ACC112 (cell line): ENCODE results near the gene BBLN.

ENCODE experiments used
- H2AFZ ChIP-seq: fragments of 200-600 bp; sonication (generic); one replicate; pipeline ENCODE4 v1.6.0; 2017; ENCODE audit warnings: antibody characterized with exemption, low read length; ENCODE audit not compliant: unreplicated experiment
- H3K27ac ChIP-seq: fragments of 200-600 bp; sonication (generic); 2 replicates; pipeline ENCODE4 v1.5.1; 2014; ENCODE audit warnings: low read depth, mild to moderate bottlenecking, antibody characterized with exemption, low read length, moderate library complexity
- H3K27me3 ChIP-seq: fragments of 200-600 bp; sonication (generic); 2 replicates; pipeline ENCODE4 v1.6.1; 2014; ENCODE audit warnings: mild to moderate bottlenecking, antibody characterized with exemption, low read length, moderate library complexity, mixed read lengths; ENCODE audit not compliant: insufficient read depth
- H3K36me3 ChIP-seq: fragments of 200-600 bp; sonication (generic); 2 replicates; pipeline ENCODE4 v1.6.1; 2016; ENCODE audit warnings: mild to moderate bottlenecking, antibody characterized with exemption, low read length, moderate library complexity, mixed read lengths; ENCODE audit not compliant: insufficient read depth
- H3K4me1 ChIP-seq: fragments of 200-600 bp; sonication (generic); one replicate; pipeline ENCODE4 v1.6.1; 2016; ENCODE audit warnings: low read length, mixed read lengths; ENCODE audit not compliant: insufficient read depth, unreplicated experiment, control insufficient read depth
- H3K4me3 ChIP-seq: fragments of 200-600 bp; sonication (generic); 2 replicates; pipeline ENCODE4 v1.5.1; 2014; ENCODE audit warnings: mild to moderate bottlenecking, low read depth, low read length
- H3K79me2 ChIP-seq: fragments of 200-600 bp; sonication (generic); one replicate; pipeline ENCODE4 v1.6.0; 2016; ENCODE audit warnings: low read length; ENCODE audit not compliant: control insufficient read depth, unreplicated experiment, insufficient read depth

Gene BBLN

GRCh38 chr9:128136816-128137793 is 23.0 kb upstream of the BBLN start:
- Histone ChIP-seq H3K4me1 (no peaks in the 10 kb centered on the region), H3K27me3 (peaks cover 24% of the 10 kb centered on the region), H3K79me2 (no peaks in the 10 kb centered on the region), H3K4me3 (no peak overlapping the region), H3K27ac (no peak overlapping the region), H3K36me3 (no peaks in the 10 kb centered on the region), H2AFZ (no peak overlapping the region)

- Histone ChIP-seq H3K4me3 (no peak overlapping the region), H3K27me3 (peaks cover 16% of the 10 kb centered on the region), H3K4me1 (no peaks in the 10 kb centered on the region), H3K36me3 (no peaks in the 10 kb centered on the region), H3K79me2 (no peaks in the 10 kb centered on the region), H3K27ac (no peak overlapping the region), H2AFZ (no peak overlapping the region)
Observed at GRCh38 chr9:128138001-128138400, 22.1 kb upstream of the BBLN start.

- peaks cover under 1% of the 10 kb centered on the region; the same call in 1 of the 2 replicates for H3K27me3 ChIP-seq
- H3K79me2 ChIP-seq, result no peaks in the 10 kb centered on the region
- no peak overlapping the region for H2AFZ ChIP-seq
- H3K4me1 ChIP-seq, result no peaks in the 10 kb centered on the region
- no peaks in the 10 kb centered on the region for H3K36me3 ChIP-seq
- H3K27ac ChIP-seq, result no peak overlapping the region
- H3K4me3 ChIP-seq, result no peak overlapping the region
Observed at GRCh38 chr9:128139621-128140020, 20.4 kb upstream of the BBLN start.

- Histone ChIP-seq H3K36me3 (no peaks in the 10 kb centered on the region), H3K4me3 (no peak overlapping the region), H3K27ac (no peak overlapping the region), H3K79me2 (no peaks in the 10 kb centered on the region), H3K4me1 (no peaks in the 10 kb centered on the region), H2AFZ (no peak overlapping the region), H3K27me3 (no peaks in the 10 kb centered on the region)
Observed at GRCh38 chr9:128141604-128142003, 18.5 kb upstream of the BBLN start.

GRCh38 chr9:128142061-128142460 is 18.0 kb upstream of the BBLN start:
- no peak overlapping the region for H3K4me3 ChIP-seq
- H2AFZ ChIP-seq, result no peak overlapping the region
- no peaks in the 10 kb centered on the region for H3K27me3 ChIP-seq
- H3K79me2 ChIP-seq, result no peaks in the 10 kb centered on the region
- no peaks in the 10 kb centered on the region for H3K4me1 ChIP-seq
- no peaks in the 10 kb centered on the region for H3K36me3 ChIP-seq
- no peak overlapping the region for H3K27ac ChIP-seq

- Histone ChIP-seq H3K79me2 (no peaks in the 10 kb centered on the region), H3K4me1 (no peaks in the 10 kb centered on the region), H3K4me3 (no peak overlapping the region), H3K27me3 (no peaks in the 10 kb centered on the region), H3K36me3 (no peaks in the 10 kb centered on the region), H2AFZ (no peak overlapping the region), H3K27ac (no peak overlapping the region)
Observed at GRCh38 chr9:128142596-128142995, 17.5 kb upstream of the BBLN start.

GRCh38 chr9:128143525-128144238 is 16.4 kb upstream of the BBLN start:
- Histone ChIP-seq H3K4me3 (no peak overlapping the region), H3K27me3 (no peaks in the 10 kb centered on the region), H3K4me1 (no peaks in the 10 kb centered on the region), H2AFZ (no peak overlapping the region), H3K36me3 (no peaks in the 10 kb centered on the region), H3K27ac (no peak overlapping the region), H3K79me2 (no peaks in the 10 kb centered on the region)

GRCh38 chr9:128144239-128145181 is 15.6 kb upstream of the BBLN start:
- Histone ChIP-seq H3K4me3 (no peak overlapping the region), H3K27me3 (no peaks in the 10 kb centered on the region), H3K36me3 (no peaks in the 10 kb centered on the region), H3K4me1 (no peaks in the 10 kb centered on the region), H3K79me2 (no peaks in the 10 kb centered on the region), H3K27ac (no peak overlapping the region), H2AFZ (no peak overlapping the region)

- H2AFZ ChIP-seq, result no peak overlapping the region
- no peaks in the 10 kb centered on the region for H3K27me3 ChIP-seq
- H3K4me1 ChIP-seq, result no peaks in the 10 kb centered on the region
- H3K36me3 ChIP-seq, result no peaks in the 10 kb centered on the region
- no peaks in the 10 kb centered on the region for H3K79me2 ChIP-seq
- H3K4me3 ChIP-seq, result no peak overlapping the region
- H3K27ac ChIP-seq, result no peak overlapping the region
Observed at GRCh38 chr9:128145536-128145935, 14.5 kb upstream of the BBLN start.

GRCh38 chr9:128145951-128146351 is 14.1 kb upstream of the BBLN start:
- H3K79me2 ChIP-seq, result no peaks in the 10 kb centered on the region
- H3K27ac ChIP-seq, result no peak overlapping the region
- no peaks in the 10 kb centered on the region for H3K4me1 ChIP-seq
- H3K27me3 ChIP-seq, result no peaks in the 10 kb centered on the region
- no peaks in the 10 kb centered on the region for H3K36me3 ChIP-seq
- H2AFZ ChIP-seq, result no peak overlapping the region
- H3K4me3 ChIP-seq, result no peak overlapping the region
